ENCODE results near the gene PPFIA4. TPM values are rescaled to one million over a fixed set of nuclear protein-coding genes. Genes with fewer than 3 reads are reported as not detected.

The PPFIA4 gene
- total RNA-seq (10 to 100 TPM; 29.1 to 99.8 (median 51.5) TPM), polyA plus RNA-seq (10 to 100 TPM in 2 of 3 donors, 1 to 10 TPM in 1; 8.3 to 28.3 (median 14.1) TPM)
- long read RNA-seq, donor 1, partial matches to known transcripts = 31 of 41 reads
- long read RNA-seq, donor 1, other reads (novel, unspliced or antisense) = 10 of 41 reads
- long read RNA-seq, donor 2, partial matches to known transcripts = 19 of 33 reads
- long read RNA-seq, donor 2, other reads (novel, unspliced or antisense) = 14 of 33 reads

DNA sequence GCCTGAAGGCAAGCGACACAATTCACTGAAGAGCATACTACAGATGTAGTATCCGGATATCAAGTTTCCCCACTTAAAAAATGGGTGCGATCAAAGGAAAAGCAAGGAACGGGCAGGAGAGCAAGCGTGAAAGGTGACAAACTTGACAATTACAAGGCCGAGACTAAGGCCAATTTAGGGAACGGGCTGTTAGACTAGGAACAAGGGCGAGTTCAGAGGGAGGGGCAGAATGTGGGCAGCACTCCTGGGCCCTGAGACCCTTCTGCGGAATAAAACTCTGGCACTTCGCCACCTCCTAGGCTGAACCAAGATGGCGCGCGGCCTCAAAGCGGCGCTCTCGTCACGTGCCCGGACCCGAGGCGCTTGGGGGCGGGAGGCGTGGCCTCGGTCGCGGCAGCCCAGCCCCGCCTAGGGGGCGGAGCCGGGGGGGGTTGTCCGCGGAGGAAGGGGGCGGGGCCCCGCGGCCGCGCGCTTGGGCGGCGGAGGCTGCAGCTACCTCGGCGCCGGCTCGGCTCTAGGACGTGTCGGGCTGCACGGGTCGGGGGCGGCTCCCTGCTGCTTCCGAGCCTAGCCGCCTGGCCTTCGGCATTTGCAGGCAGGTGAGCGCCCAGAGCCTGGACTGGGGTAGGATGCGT lies at the start of gene PPFIA4:
Gene PPFIA4, plus strand, starts transcription at position 461 of the 635 bp plus-strand sequence. CDS start 12,518 bp downstream, outside the sequence.
- peak; percentile 91 to 94 for DNase-seq
- peak; percentile 81 to 89 (median 85) for ATAC-seq
- WGBS, 3 donors = 7 to 9% (median 7%) methylated on average over 41 to 52 of the region's 52 CpGs
- Histone ChIP-seq H3K4me1 (peaks cover 34% of the 10 kb centered on the region), H3K27ac (peak within 1 kb of the TSS; percentile 90), H3K4me3 (peak within 1 kb of the TSS; percentile 88), H3K27me3 (ENCODE audit: insufficient read depth in 3 of 3, low read length in 2 of 3) (no peaks in the 10 kb centered on the region), H3K9me3 (no peaks in the 10 kb centered on the region), H3K36me3 (ENCODE audit: insufficient read depth in 1 of 2, low read depth in 1 of 2) (peaks cover 3 to 42% of the 10 kb centered on the region in 2 donors)
- intact Hi-C loops (cut with DNase I) = no loop called here
- no peak for TF ChIP-seq CTCF (IDR thresholded peaks at IDR 0.05)

- H3K27ac ChIP-seq = no peak overlapping the region
- 39 to 55% (median 49%) methylated on average over 3 of the region's 3 CpGs for whole genome bisulfite sequencing, 3 donors
These were observed 49.7 kb upstream of the PPFIA4 start for GRCh38 chr1:202976633-202977032.

DNA sequence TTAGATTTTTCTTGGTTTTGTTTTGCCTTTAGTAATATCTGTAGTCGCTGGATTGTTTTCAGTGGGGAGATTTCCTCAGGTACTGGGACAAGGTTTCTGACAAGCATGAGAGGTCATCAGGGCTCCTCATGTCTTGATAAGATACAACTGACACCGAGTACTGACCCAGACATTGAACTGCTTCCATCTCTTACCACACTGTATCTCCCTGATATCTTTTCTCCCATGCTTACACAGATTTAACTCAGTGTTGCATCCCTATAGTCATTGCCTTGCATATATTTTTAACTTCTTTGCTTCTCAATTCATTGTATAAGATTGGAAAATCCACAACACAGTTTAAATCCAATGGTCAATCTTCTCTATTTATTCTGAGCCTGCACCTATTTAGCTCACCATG lies 46.8 kb upstream of the PPFIA4 start:
- Histone ChIP-seq H3K9me3 (no peaks in the 10 kb centered on the region), H3K4me3 (no peak overlapping the region), H3K4me1 (no peaks in the 10 kb centered on the region), H3K36me3 (ENCODE audit: insufficient read depth in 1 of 2, low read depth in 1 of 2) (no peaks in the 10 kb centered on the region), H3K27me3 (ENCODE audit: insufficient read depth in 3 of 3, low read length in 2 of 3) (peaks cover 0 to 3% (median 0%) of the 10 kb centered on the region in 3 donors), H3K27ac (no peak overlapping the region)
- TF ChIP-seq CTCF (IDR thresholded peaks at IDR 0.05) = no peak
- no peak for ATAC-seq
- intact Hi-C loops (cut with DNase I) = no loop called here
- no peak for DNase-seq
- 79 to 80% (median 80%) methylated on average over 2 of the region's 2 CpGs for WGBS, 3 donors

More at GRCh38 chr1:202976633-202977032, 49.7 kb upstream of the PPFIA4 start:
- peaks cover 0 to 3% (median 0%) of the 10 kb centered on the region in 3 donors for H3K27me3 ChIP-seq (ENCODE audit: insufficient read depth in 3 of 3, low read length in 2 of 3)
- H3K9me3 ChIP-seq = no peaks in the 10 kb centered on the region
- DNase-seq (no peak), ATAC-seq (no peak)
- H3K4me3 ChIP-seq = no peak overlapping the region
- intact Hi-C loops (cut with DNase I) = no loop called here
- no peak for TF ChIP-seq CTCF (IDR thresholded peaks at IDR 0.05)
- no peaks in the 10 kb centered on the region for H3K4me1 ChIP-seq
- H3K36me3 ChIP-seq (ENCODE audit: insufficient read depth in 1 of 2, low read depth in 1 of 2) = no peaks in the 10 kb centered on the region

- ATAC-seq = no peak
- H3K4me1 ChIP-seq = no peaks in the 10 kb centered on the region
- H3K9me3 ChIP-seq = no peaks in the 10 kb centered on the region
- no peak overlapping the region for H3K27ac ChIP-seq
- H3K36me3 ChIP-seq (ENCODE audit: insufficient read depth in 1 of 2, low read depth in 1 of 2) = no peaks in the 10 kb centered on the region
- peaks cover 0 to 3% (median 0%) of the 10 kb centered on the region in 3 donors for H3K27me3 ChIP-seq (ENCODE audit: insufficient read depth in 3 of 3, low read length in 2 of 3)
- intact Hi-C loops (cut with DNase I) = no loop called here
- 78 to 85% (median 81%) methylated on average over 2 of the region's 2 CpGs for WGBS, 3 donors
- no peak overlapping the region for H3K4me3 ChIP-seq
- TF ChIP-seq CTCF (IDR thresholded peaks at IDR 0.05) = no peak
- DNase-seq = no peak
These were observed 44.4 kb upstream of the PPFIA4 start for GRCh38 chr1:202981939-202982338.
